ENCODE data around the gene PIP4K2A. TPM values are rescaled to one million over a fixed set of nuclear protein-coding genes. Genes with fewer than 3 reads are reported as not detected.

Gene PIP4K2A
- total and polyA plus RNA-seq, 2 of the 13 experiments (the other 11 are each of a cell fraction or from before 2014, with no cell fraction given): 9.1 to 22.6 TPM

GRCh38 chr10:22606164-22606614 lies 108.2 kb downstream of the PIP4K2A start (continued):
- peak; percentile 45; the same call in 1 of the 2 replicates for TF ChIP-seq FOSL2 (CRISPR knock-in tag; IDR thresholded peaks at IDR 0.05)
- TF ChIP-seq DMAP1 (CRISPR knock-in tag; IDR thresholded peaks at IDR 0.05): no peak
- TF ChIP-seq MLLT10 (CRISPR knock-in tag; IDR thresholded peaks at IDR 0.05): no peak
- 0 out of 2 replicates have a peak, but pooled peaks have one; percentile 9 for TF ChIP-seq SP5 (CRISPR knock-in tag; IDR thresholded peaks at IDR 0.05; ENCODE audit: borderline replicate concordance, low read depth)
- no peak for TF ChIP-seq KAT7 (CRISPR knock-in tag; IDR thresholded peaks at IDR 0.05; ENCODE audit: borderline replicate concordance)
- no peak for TF ChIP-seq ZNF124 (CRISPR knock-in tag; IDR thresholded peaks at IDR 0.05)
- 0 out of 2 replicates have a peak, but pooled peaks have one; percentile 24 for TF ChIP-seq GATAD2A (CRISPR knock-in tag; IDR thresholded peaks at IDR 0.05)
- TF ChIP-seq ZZZ3 (CRISPR knock-in tag; IDR thresholded peaks at IDR 0.05; ENCODE audit: borderline replicate concordance): no peak
- TF ChIP-seq, protein P1, sequence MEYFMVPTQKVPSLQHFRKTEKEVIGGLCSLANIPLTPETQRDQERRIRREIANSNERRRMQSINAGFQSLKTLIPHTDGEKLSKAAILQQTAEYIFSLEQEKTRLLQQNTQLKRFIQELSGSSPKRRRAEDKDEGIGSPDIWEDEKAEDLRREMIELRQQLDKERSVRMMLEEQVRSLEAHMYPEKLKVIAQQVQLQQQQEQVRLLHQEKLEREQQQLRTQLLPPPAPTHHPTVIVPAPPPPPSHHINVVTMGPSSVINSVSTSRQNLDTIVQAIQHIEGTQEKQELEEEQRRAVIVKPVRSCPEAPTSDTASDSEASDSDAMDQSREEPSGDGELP (IDR thresholded peaks at IDR 0.05; ENCODE audit: borderline replicate concordance, low read depth): peak; percentile 29; the same call in 1 of the 2 replicates
- TF ChIP-seq ZNF614 (CRISPR knock-in tag; IDR thresholded peaks at IDR 0.05; ENCODE audit: borderline replicate concordance): peak; percentile 55; the same call in 1 of the 2 replicates
- peak; percentile 32; the same call in 1 of the 2 replicates for TF ChIP-seq FOXA3 (CRISPR knock-in tag; IDR thresholded peaks at IDR 0.05)
- TF ChIP-seq ZNF354B (CRISPR knock-in tag; IDR thresholded peaks at IDR 0.05): no peak
- no peak for TF ChIP-seq FOXA1 (IDR thresholded peaks at IDR 0.05)
- TF ChIP-seq FOXA1 (CRISPR knock-in tag; IDR thresholded peaks at IDR 0.05): peak; percentile 79

- BruUV-seq (replicated peaks): no TSS peak
- ChIA-PET CTCF (ENCODE audit: low intra/inter-chr PET ratio, low total read pairs) (no interaction called here), POLR2A (no interaction called here)
- Histone ChIP-seq H3K9ac (ENCODE audit: insufficient read depth, low read depth, low read length) (no peak overlapping the region), H4K20me1 (ENCODE audit: insufficient read depth, low read length) (no peaks in the 10 kb centered on the region), H3K79me2 (ENCODE audit: insufficient read depth, low read length) (no peaks in the 10 kb centered on the region), H3K4me1 (ENCODE audit: insufficient read depth, low read length) (peaks cover 9% of the 10 kb centered on the region; the same call in 1 of the 2 replicates), H3K27ac (ENCODE audit: extremely low read length, insufficient read depth, low read length) (no peak overlapping the region), H2AFZ (ENCODE audit: low read length) (no peak overlapping the region), H3K36me3 (replicated peaks in 1 of 2; ENCODE audit: control insufficient read depth in 1 of 2, insufficient read depth in 2 of 2, low read length in 2 of 2) (peaks cover 6% of the 10 kb centered on the region in 2 experiments; a peak in 4 of 5 replicates), H3K27me3 (ENCODE audit: control insufficient read depth in 1 of 2, insufficient read depth in 2 of 2, low read length in 2 of 2) (no peaks in the 10 kb centered on the region), H3K9me3 (ENCODE audit: low read length) (no peaks in the 10 kb centered on the region), H3K4me2 (ENCODE audit: low read depth, low read length) (no peak overlapping the region), H3K4me3 (replicated peaks in 1 of 3; ENCODE audit: insufficient read depth in 1 of 3, low read depth in 2 of 3, low read length in 3 of 3) (no peak overlapping the region)
- FAIRE-seq: no peak
- in situ Hi-C loops (cut with HindIII; ENCODE audit: extremely low pct_ligation_motif_present, low pct_unique_long_range_greater_than_20kb): loop anchor here (10.0 kb wide), 1 partner anchor 110 kb away; the partner anchor contains the start of gene PIP4K2A
- intact Hi-C loops (cut with micrococcal nuclease; ENCODE audit: unreplicated experiment): no loop called here
- ATAC-seq: no peak
- DNase-seq (ENCODE audit: low spot score): no peak
- WGBS (ENCODE audit: low lambda C conversion rate): 95% methylated on average over 4 of the region's 4 CpGs
- TF ChIP-seq SRF (IDR thresholded peaks at IDR 0.05; ENCODE audit: low read depth, low read length) (no peak), ZNF275 (CRISPR knock-in tag; IDR thresholded peaks at IDR 0.05; ENCODE audit: borderline replicate concordance) (no peak), ZNF326 (CRISPR knock-in tag; IDR thresholded peaks at IDR 0.05; ENCODE audit: borderline replicate concordance) (no peak), SCMH1 (CRISPR knock-in tag; IDR thresholded peaks at IDR 0.05; ENCODE audit: borderline replicate concordance) (no peak), IKZF5 (CRISPR knock-in tag; IDR thresholded peaks at IDR 0.05) (no peak), ZBTB8A (CRISPR knock-in tag; IDR thresholded peaks at IDR 0.05; ENCODE audit: borderline replicate concordance, low read depth) (no peak), ELF3 (CRISPR knock-in tag; IDR thresholded peaks at IDR 0.05) (no peak), ZFX (CRISPR knock-in tag; IDR thresholded peaks at IDR 0.05; ENCODE audit: low read depth) (no peak), RBAK (CRISPR knock-in tag; IDR thresholded peaks at IDR 0.05) (no peak), SOX6 (IDR thresholded peaks at IDR 0.05) (no peak), SOX6 (CRISPR knock-in tag; IDR thresholded peaks at IDR 0.05) (no peak), RBM22 (optimal IDR thresholded peaks at IDR 0.05; ENCODE audit: low read length) (no peak)
These were observed 109.2 kb downstream of the PIP4K2A start for GRCh38 chr10:22605168-22605567.
